Activated CD8-positive, alpha-beta memory T cell treated with anti-CD3 and anti-CD28 coated beads, Interleukin-2, amount 50 U/mL, for 24 hours (primary cell): Measurements from ENCODE around the gene LIMS2.

ENCODE experiments used
- DNase-seq: peaks from one replicate; pipeline ENCODE4 v3.0.0-alpha.2; 2020; ENCODE audit errors: extremely low read depth

LIMS2 gene

DNA sequence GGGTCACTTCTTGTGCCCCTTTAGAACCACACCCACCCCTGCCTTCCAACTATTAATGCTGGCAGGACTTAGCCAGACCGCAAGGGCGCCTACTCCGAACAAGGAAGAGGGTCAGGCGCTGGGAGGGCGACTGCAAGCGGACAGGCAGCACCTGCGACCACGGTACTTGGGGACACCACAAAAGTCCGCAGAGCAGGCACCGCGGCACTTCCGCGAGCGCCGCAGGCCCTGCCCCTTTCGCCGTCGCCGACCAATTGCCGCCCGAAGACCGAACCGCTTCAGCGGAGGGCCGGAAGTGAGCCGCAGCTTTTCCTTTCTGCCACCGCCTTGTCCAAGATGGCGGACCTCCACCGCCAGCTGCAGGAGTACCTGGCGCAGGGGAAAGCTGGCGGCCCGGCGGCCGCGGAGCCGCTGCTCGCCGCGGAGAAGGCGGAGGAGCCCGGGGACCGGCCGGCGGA, 25.9 kb upstream of the LIMS2 start, which contains the start of gene SFT2D3:
Gene SFT2D3, plus strand, starts transcription at position 305 of the 458 bp plus-strand sequence. Its CDS starts 32 bp downstream, at position 337.
- peak; percentile 71 for DNase-seq

DNA sequence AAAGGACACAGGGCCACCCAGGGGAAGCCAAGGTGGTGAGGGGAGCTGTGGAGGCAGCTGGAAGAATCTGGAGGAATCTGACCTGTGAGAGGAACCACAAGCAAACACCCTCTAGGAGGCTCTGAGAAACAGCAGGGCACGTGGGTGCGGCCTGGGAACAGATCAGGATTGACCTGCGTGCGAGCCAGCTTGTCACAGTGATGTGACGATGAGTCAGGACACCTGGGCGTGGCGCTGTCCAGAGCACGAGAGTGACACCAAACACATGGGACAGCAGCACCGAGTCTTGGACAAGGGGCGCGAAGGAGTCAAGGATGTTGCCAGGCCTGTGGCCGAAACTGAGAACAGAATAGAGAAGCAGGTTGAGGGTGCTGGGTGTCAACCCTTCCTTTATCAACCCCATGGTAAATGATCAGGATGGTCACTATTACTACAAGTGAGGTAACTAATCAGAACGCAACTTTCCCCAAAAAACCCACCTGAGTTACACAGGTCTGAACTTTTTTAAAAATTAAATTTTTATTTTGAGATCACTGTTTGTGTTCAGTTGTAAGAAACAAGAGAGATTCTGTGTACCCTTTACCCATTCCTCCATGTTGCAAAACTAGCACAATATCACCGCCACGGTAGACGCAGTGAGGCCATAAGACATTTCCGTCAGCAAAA, 25.3 kb upstream of the LIMS2 start:
- no peak for DNase-seq

GRCh38 chr2:127698553-127699355, 23.4 kb upstream of the LIMS2 start:
- DNase-seq, result no peak

- no peak for DNase-seq
These were observed 22.3 kb upstream of the LIMS2 start for GRCh38 chr2:127697482-127698180.

- no peak for DNase-seq
These were observed 20.5 kb upstream of the LIMS2 start for GRCh38 chr2:127695491-127696472.

- no peak for DNase-seq
These were observed 19.7 kb upstream of the LIMS2 start for GRCh38 chr2:127694986-127695385.

- DNase-seq, result no peak
These were observed 15.4 kb upstream of the LIMS2 start for GRCh38 chr2:127690696-127691095.

GRCh38 chr2:127688405-127688804, 13.1 kb upstream of the LIMS2 start:
- DNase-seq, result no peak

GRCh38 chr2:127685410-127686080, 10.2 kb upstream of the LIMS2 start:
- no peak for DNase-seq

DNA sequence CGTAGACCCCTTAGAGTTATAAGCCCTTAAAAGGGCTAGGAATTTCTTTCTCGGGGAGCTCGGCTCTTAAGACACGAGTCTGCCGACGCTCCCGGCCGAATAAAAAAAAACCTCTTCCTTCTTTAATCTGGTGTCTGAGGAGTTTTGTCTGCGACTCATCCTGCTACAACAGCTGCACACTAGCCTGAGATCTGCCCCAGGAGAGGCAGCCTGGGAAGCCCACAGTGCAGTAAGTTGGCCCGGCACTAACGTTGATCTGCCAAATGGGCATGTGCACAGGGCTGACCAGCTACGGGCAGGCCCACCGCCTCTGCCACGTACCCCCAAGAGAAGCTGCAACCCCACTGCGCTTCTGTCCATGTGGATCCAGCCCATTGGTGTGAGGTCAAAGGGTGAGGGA, 8.4 kb upstream of the LIMS2 start:
- no peak for DNase-seq

- no peak for DNase-seq
These were observed 7.7 kb upstream of the LIMS2 start for GRCh38 chr2:127683056-127683455.

GRCh38 chr2:127681976-127682857, 6.9 kb upstream of the LIMS2 start:
- DNase-seq, result no peak

DNA sequence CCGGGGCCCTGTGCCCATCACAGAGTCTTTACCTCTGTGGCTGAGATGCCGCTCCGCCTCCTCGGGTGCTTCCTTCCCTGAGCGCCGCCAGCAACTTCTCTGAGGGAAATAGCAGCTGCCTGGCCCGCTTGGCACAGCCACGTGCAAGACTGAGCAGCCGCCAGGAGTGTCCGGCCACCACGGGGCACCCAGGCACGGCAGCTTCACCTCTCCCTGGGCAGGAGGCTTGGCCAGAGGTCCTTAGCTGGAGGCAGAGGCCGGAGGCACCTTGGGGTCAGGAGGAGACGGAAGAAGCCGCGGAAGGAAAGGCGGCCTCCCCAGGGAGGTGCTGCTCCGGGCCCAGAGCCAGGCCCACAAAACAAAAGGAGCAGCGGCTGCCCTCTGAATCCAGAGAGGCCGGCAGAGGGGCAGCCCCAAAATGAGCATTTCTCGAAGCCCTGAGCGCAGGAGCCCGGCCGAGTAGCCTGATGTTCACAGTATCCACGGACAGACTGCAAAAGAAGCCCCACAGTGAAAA, 6.0 kb upstream of the LIMS2 start:
- DNase-seq, result no peak

DNA sequence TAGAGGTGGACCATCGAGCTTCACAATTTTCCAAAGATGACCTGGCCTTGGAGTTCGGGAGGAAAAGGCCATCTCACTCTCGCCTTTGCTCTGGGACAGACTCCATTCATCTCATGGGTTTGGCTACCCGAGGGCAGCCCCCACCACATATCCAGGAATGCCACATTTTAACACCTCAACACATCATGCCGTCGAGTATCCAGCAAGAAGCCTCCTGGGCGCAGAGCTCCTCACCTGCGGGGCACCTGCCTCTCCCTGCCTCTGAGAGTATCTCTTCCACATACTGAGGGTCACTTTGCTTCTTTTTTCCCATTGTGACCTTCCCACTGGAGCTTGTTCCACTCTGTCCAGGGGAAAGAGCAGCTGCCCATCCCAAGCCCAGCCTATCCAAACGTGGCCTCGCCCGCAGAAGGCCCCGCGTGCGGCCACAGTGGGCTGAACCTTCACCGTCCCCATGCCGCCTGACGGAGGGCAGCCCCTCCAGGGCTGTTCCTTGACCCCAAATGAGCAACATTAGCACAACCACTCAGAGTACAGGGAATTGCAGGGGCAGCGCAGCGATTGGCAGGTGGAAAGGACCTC, 5.5 kb upstream of the LIMS2 start:
- DNase-seq, result no peak

DNA sequence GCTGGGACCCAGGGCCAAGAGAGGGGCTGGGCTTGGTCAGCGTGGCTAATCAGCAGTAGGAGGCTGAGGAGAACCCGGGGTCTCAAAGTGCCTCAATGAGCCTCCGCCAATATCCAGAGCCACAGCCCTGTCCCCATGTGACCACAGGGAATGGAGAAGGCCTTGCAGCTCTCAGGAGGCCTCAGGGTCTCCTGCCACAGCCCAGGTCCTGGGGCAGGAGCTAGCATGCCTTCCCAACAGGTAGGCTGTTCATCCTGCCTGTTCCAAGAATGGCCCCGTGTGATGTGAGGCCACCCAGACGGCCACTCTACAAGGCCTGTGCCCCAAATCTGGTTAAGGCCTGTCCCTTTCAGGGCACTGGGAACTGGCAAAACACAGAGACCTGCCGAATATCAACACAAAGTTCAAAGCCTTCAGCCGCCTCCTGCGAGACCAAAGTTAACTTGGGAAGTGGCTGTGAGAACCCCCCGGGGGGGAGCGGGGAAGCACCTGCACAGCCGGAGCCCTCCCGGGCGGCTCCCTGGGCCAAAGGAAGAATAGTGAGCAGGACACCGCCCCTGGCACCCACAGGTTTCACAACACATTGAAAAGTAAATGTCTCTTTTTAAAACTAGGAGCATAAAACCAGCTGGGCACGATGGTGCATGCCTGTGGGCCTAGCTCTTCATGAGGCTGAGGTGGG, 4.5 kb upstream of the LIMS2 start:
- no peak for DNase-seq

GRCh38 chr2:127678991-127679390, 3.7 kb upstream of the LIMS2 start:
- no peak for DNase-seq

GRCh38 chr2:127678531-127678930, 3.2 kb upstream of the LIMS2 start:
- DNase-seq, result no peak

DNA sequence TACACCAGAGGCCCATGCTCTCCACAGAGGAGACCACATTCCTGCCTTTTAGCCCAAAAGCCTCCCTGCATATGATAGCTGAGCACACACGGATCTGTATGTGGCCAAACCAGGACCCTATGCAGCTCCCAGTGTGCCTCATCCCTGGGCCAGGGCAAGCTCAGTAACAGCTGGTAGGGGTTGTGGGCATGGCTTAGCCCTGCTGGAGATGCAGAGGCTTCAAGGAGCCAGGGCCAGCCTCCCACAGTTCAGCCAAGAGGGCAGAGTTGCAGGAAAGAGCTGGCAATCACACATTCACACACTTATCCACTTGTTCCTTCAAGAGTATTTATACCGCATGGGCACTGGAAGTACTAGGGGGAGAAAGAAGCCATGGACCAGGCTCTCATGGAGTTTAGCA, 1.6 kb upstream of the LIMS2 start:
- no peak for DNase-seq
